CD4-positive, alpha-beta T cell treated with Interleukin-15 for 1 hour (primary cell): Measurements from ENCODE around the gene PSME3.
"Not testable (repeated sequence)": the region's sequence is repeated elsewhere in the genome, so short reads cannot be mapped to it uniquely, and the experiment has no call there.

ENCODE experiments used
- DNase-seq: peaks from one replicate; pipeline ENCODE4 v3.0.0-alpha.2; 2020

PSME3 gene

GRCh38 chr17:42878924-42879595 is 45.9 kb downstream of the PSME3 start:
- DNase-seq, result no peak

GRCh38 chr17:42879596-42879985 is 46.4 kb downstream of the PSME3 start:
- DNase-seq, result no peak

- DNase-seq, result no peak
These were observed 47.6 kb downstream of the PSME3 start for GRCh38 chr17:42880776-42881310.

- DNase-seq, result not testable (repeated sequence)
These were observed 48.5 kb downstream of the PSME3 start for GRCh38 chr17:42881706-42882105.

- no peak for DNase-seq
These were observed 49.0 kb downstream of the PSME3 start for GRCh38 chr17:42882166-42882565.

GRCh38 chr17:42883802-42884558 is 50.8 kb downstream of the PSME3 start:
- DNase-seq, result no peak

- DNase-seq, result not testable (repeated sequence)
These were observed 52.6 kb downstream of the PSME3 start for GRCh38 chr17:42885806-42886205.

- DNase-seq, result no peak
These were observed 53.3 kb downstream of the PSME3 start for GRCh38 chr17:42886283-42887176.

GRCh38 chr17:42889809-42890208 is 56.6 kb downstream of the PSME3 start:
- DNase-seq, result no peak

- no peak for DNase-seq
These were observed 58.4 kb downstream of the PSME3 start for GRCh38 chr17:42891539-42892152.

GRCh38 chr17:42893359-42893758 is 60.2 kb downstream of the PSME3 start:
- no peak for DNase-seq
